ENCODE measurements around the gene KLHDC3. TPM values are rescaled to one million over a fixed set of nuclear protein-coding genes. Genes with fewer than 3 reads are reported as not detected.
"Not testable (repeated sequence)": the region's sequence is repeated elsewhere in the genome, so short reads cannot be mapped to it uniquely, and the experiment has no call there.

KLHDC3 gene
- total and polyA plus RNA-seq, 9 donors, result 40.9 to 90.9 (median 62.8) TPM

DNA sequence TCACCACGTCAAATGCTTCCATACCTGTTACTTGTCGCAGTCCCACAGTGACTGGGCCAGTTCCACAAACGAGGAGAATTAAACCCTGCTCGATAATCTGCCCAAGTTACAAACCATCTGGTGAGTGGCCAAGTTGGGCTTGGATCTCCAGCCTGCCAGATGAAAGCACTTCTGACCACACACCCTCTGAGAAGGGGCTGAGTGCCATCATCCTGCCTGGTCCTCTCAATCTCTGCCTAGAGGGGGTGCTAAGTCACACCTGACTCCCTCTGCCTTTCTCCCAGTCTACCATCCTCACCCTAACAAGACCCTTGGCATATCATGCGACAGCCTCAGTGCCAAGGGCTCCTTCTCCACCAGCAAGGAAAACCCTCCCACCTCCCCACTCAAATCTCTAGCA is 23.1 kb downstream of the KLHDC3 start:
- no peaks in the 10 kb centered on the region for H3K36me3 ChIP-seq
- H3K27ac ChIP-seq, result no peak overlapping the region
- intact Hi-C loops (cut with DNase I), result no loop called here
- no peaks in the 10 kb centered on the region for H3K4me1 ChIP-seq (ENCODE audit: insufficient read depth)
- TF ChIP-seq POLR2A (IDR thresholded peaks at IDR 0.05) (no peak), EP300 (IDR thresholded peaks at IDR 0.05) (no peak)
- TF ChIP-seq, protein P1, sequence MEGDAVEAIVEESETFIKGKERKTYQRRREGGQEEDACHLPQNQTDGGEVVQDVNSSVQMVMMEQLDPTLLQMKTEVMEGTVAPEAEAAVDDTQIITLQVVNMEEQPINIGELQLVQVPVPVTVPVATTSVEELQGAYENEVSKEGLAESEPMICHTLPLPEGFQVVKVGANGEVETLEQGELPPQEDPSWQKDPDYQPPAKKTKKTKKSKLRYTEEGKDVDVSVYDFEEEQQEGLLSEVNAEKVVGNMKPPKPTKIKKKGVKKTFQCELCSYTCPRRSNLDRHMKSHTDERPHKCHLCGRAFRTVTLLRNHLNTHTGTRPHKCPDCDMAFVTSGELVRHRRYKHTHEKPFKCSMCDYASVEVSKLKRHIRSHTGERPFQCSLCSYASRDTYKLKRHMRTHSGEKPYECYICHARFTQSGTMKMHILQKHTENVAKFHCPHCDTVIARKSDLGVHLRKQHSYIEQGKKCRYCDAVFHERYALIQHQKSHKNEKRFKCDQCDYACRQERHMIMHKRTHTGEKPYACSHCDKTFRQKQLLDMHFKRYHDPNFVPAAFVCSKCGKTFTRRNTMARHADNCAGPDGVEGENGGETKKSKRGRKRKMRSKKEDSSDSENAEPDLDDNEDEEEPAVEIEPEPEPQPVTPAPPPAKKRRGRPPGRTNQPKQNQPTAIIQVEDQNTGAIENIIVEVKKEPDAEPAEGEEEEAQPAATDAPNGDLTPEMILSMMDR (IDR thresholded peaks at IDR 0.05), result no peak
- H3K4me3 ChIP-seq, result no peak overlapping the region
- DNase-seq, result no peak
- H3K9me3 ChIP-seq, result no peaks in the 10 kb centered on the region
- 70 to 79% (median 71%) methylated on average over 5 of the region's 5 CpGs for WGBS, 3 donors
- no peaks in the 10 kb centered on the region for H3K27me3 ChIP-seq

DNA sequence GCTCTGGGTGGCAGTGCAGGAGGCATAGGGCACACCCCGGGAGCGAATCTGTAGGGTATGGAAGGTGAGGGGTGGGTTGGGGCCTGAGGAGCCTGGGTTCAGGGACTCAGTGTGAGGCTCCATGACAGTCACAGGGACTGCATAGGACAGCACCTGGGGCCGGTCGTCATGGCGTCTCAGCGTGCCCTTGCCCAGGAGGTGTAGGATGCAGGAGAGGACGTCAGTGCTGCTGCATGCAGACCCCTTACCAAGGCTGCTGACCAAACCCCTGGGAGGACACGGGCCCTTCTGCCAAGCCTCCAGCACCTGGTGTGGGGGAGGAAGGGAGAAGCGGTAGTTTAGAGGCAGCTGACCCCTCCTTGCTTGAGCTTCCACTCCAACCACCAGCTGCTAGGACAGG is 23.7 kb downstream of the KLHDC3 start:
- Histone ChIP-seq H3K36me3 (no peaks in the 10 kb centered on the region), H3K27ac (no peak overlapping the region), H3K4me3 (no peak overlapping the region), H3K4me1 (ENCODE audit: insufficient read depth) (no peaks in the 10 kb centered on the region), H3K27me3 (no peaks in the 10 kb centered on the region), H3K9me3 (no peaks in the 10 kb centered on the region)
- TF ChIP-seq, protein P1 (IDR thresholded peaks at IDR 0.05), result no peak
- TF ChIP-seq EP300 (IDR thresholded peaks at IDR 0.05), result no peak
- TF ChIP-seq POLR2A (IDR thresholded peaks at IDR 0.05), result no peak
- WGBS, 3 donors, result 65 to 73% (median 72%) methylated on average over 9 of the region's 9 CpGs
- intact Hi-C loops (cut with DNase I), result no loop called here
- DNase-seq, result no peak

DNA sequence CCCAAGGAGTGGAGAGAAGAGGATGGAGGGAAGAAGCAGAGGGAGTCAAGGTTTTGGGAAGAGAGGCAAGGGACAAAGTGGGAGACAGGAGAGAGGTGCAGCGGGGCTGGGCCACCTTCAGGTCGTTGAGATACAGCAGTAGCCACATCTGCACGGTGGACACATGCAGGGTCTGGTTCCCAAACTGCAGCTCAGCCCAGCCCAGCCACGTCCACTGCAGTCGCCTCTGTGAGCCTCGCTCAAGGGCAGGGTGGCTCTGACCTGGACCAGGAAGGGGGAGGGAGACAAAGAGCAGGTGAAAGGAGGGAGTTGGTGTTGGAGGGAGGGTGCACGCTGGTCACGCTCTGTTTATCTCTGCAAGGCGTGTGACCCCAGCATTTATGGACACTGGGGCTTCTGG is 24.7 kb downstream of the KLHDC3 start:
- TF ChIP-seq EP300 (IDR thresholded peaks at IDR 0.05), result no peak
- TF ChIP-seq, protein P1 (IDR thresholded peaks at IDR 0.05), result no peak
- no peak for TF ChIP-seq POLR2A (IDR thresholded peaks at IDR 0.05)
- 74 to 80% (median 78%) methylated on average over 9 of the region's 9 CpGs for WGBS, 3 donors
- Histone ChIP-seq H3K4me1 (ENCODE audit: insufficient read depth) (no peaks in the 10 kb centered on the region), H3K36me3 (no peaks in the 10 kb centered on the region), H3K27ac (no peak overlapping the region), H3K4me3 (no peak overlapping the region), H3K27me3 (no peaks in the 10 kb centered on the region), H3K9me3 (no peaks in the 10 kb centered on the region)
- no peak for DNase-seq
- intact Hi-C loops (cut with DNase I), result no loop called here

DNA sequence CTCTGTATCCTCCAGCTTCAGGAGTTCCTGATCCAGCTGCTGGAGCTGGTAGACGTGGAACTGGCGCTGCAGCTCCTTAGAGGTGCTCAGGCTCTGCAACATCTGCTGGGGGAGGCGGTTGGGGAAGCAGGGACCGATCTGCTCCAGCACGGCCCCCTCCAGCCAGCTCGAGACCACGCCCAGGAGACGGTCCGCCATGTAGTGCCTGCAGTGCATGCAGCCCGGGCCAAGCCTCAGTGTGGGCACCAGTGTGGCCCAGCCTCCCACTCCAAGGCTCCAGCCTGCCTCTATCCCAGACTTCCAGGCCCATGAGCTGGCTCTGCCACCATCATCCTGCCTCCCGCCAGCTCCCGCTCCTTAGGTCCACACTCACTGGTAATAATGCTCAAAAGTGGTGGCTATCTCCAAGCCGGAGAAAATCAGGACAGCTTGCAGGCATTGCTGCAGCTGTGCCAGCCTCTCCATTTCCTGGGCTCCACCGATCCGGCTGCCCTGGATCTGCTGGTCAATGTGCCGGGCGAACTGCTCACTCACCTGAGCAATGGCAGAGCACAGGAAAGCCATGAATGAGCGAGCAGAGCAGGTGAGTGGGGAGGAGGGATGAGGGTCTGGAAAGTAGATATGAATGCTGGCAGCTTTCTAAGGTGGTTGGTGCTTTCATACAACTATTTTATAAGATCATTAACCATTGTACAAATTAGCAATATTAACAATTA is 26.7 kb downstream of the KLHDC3 start:
- no peaks in the 10 kb centered on the region for H3K4me1 ChIP-seq (ENCODE audit: insufficient read depth)
- TF ChIP-seq EP300 (IDR thresholded peaks at IDR 0.05) (no peak), POLR2A (IDR thresholded peaks at IDR 0.05) (no peak)
- TF ChIP-seq, protein P1 (IDR thresholded peaks at IDR 0.05), result no peak
- H3K9me3 ChIP-seq, result no peaks in the 10 kb centered on the region
- H3K4me3 ChIP-seq, result no peak overlapping the region
- 90 to 95% (median 93%) methylated on average over 18 of the region's 18 CpGs for WGBS, 3 donors
- no peak for DNase-seq
- intact Hi-C loops (cut with DNase I), result no loop called here
- no peaks in the 10 kb centered on the region for H3K36me3 ChIP-seq
- H3K27ac ChIP-seq, result no peak overlapping the region
- H3K27me3 ChIP-seq, result no peaks in the 10 kb centered on the region

DNA sequence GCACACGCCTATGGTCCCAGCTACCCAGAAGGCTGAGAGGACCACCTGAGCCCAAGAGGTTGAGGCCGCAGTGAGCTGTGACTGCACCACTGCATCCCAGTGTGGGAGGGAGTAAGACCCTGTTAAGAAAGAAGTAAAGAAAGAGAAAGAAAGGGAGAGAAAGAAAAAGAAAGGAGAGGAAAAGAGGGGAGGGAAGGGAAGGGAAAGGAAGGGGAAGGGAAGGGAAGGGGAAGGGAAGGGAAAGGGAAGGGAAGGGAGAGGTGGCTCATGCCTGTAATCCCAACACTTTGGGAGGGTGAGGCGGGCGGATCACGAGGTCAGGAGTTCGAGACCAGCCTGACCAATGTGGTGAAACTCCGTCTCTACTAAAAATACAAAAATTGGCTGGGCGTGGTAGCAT is 27.4 kb downstream of the KLHDC3 start:
- H3K9me3 ChIP-seq; H3K27me3 ChIP-seq; H3K36me3 ChIP-seq; H3K4me3 ChIP-seq; intact Hi-C loops (cut with DNase I); H3K4me1 ChIP-seq (ENCODE audit: insufficient read depth); H3K27ac ChIP-seq; DNase-seq: not testable (repeated sequence)
- WGBS, 3 donors, result 87 to 93% (median 90%) methylated on average over 8 of the region's 8 CpGs

All from ovary (tissue), 9 donors.